ENCODE results near the gene OR10J4. TPM values are rescaled to one million over a fixed set of nuclear protein-coding genes. Genes with fewer than 3 reads are reported as not detected.

Gene OR10J4
- total RNA-seq, result not detected in 2 replicates
- long read RNA-seq, result 0 reads

DNA sequence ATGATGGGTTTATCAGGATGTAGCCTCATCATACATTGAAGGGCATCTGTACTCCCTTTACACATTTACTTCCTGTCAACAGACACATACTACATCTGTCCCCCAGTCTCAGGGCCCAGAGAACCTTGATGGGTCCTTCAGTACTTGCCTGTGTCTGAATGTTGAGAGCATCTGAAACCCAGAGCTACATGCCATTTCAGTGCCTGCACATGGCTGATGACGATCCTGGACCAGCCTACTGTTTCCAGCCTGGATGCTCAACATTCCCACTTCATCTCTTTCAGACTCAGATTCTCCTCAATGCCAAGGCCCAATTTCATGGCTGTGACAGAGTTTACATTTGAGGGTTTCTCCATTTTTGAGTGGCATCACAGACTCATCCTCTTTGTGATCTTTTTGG lies at the start of gene OR10J4:
Gene OR10J4 (plus strand): TSS at position 301 of the 400 bp plus-strand sequence.
- H3K27ac Mint-ChIP-seq, result no peak within 1 kb of the TSS
- peaks cover 37% of the 10 kb centered on the region for H3K9me3 Mint-ChIP-seq (ENCODE audit: low read depth)
- TF ChIP-seq, protein P1, sequence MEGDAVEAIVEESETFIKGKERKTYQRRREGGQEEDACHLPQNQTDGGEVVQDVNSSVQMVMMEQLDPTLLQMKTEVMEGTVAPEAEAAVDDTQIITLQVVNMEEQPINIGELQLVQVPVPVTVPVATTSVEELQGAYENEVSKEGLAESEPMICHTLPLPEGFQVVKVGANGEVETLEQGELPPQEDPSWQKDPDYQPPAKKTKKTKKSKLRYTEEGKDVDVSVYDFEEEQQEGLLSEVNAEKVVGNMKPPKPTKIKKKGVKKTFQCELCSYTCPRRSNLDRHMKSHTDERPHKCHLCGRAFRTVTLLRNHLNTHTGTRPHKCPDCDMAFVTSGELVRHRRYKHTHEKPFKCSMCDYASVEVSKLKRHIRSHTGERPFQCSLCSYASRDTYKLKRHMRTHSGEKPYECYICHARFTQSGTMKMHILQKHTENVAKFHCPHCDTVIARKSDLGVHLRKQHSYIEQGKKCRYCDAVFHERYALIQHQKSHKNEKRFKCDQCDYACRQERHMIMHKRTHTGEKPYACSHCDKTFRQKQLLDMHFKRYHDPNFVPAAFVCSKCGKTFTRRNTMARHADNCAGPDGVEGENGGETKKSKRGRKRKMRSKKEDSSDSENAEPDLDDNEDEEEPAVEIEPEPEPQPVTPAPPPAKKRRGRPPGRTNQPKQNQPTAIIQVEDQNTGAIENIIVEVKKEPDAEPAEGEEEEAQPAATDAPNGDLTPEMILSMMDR (IDR thresholded peaks at IDR 0.05; ENCODE audit: unreplicated experiment), result no peak
- no peaks in the 10 kb centered on the region for H3K27me3 Mint-ChIP-seq
- no peak within 1 kb of the TSS for H3K4me3 Mint-ChIP-seq (ENCODE audit: low read depth)
- DNase-seq (ENCODE audit: low spot score, unreplicated experiment), result no peak
- no peaks in the 10 kb centered on the region for H3K36me3 Mint-ChIP-seq (ENCODE audit: insufficient read depth)
- H3K4me1 Mint-ChIP-seq (ENCODE audit: low read depth), result no peaks in the 10 kb centered on the region

DNA sequence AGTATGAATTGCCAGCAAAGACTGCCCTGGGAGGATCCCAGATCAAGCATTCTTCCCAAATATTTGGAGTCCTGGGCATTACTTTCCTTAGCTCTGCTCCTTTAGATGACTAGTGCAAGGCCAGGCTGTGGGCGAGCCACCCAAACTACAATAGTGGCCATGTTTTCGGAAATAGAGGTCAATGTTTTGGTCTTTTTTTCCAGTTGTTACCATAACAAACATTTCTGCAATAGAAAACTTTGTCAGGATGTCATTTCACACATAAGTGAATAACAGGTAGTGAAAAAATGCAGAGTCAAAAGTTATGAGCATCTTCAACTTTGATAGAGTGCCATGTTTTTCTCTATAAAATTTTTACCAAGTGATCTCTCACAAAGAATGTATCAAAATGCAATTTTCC lies 25.2 kb upstream of the OR10J4 start:
- peaks cover 52% of the 10 kb centered on the region for H3K9me3 Mint-ChIP-seq (ENCODE audit: low read depth)
- DNase-seq (ENCODE audit: low spot score, unreplicated experiment), result no peak
- H3K27ac Mint-ChIP-seq, result no peak overlapping the region
- no peak overlapping the region for H3K4me3 Mint-ChIP-seq (ENCODE audit: low read depth)
- H3K36me3 Mint-ChIP-seq (ENCODE audit: insufficient read depth), result no peaks in the 10 kb centered on the region
- H3K27me3 Mint-ChIP-seq, result no peaks in the 10 kb centered on the region
- no peaks in the 10 kb centered on the region for H3K4me1 Mint-ChIP-seq (ENCODE audit: low read depth)
- TF ChIP-seq, protein P1 (IDR thresholded peaks at IDR 0.05; ENCODE audit: unreplicated experiment), result no peak

DNA sequence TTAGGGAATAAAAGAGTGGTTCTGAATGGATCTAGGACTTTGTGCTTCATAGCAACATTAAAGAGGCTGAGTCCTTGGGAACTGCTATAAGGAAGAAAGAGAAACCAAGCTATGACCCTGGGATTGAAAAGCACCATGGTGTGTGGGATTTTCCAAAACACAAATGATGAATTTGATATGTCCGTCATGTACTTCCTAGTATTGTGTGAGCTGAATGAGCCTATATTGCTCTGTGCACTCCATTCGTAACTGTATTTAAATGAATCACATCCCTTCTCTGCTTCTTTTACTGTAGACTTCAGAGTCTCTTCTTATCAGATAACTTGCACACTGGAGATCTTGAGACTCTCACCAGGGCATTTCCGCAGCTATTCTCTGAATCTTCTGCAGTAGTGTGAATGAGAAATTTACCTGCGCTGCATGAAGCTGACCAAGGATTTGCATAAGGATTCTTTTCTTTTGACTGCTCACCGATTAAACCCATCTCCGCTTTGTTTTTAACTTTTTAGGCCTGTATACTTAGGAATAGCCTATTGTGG lies 23.1 kb upstream of the OR10J4 start:
- Mint-ChIP-seq H3K4me1 (ENCODE audit: low read depth) (no peaks in the 10 kb centered on the region), H3K27ac (no peak overlapping the region), H3K4me3 (ENCODE audit: low read depth) (no peak overlapping the region), H3K36me3 (ENCODE audit: insufficient read depth) (no peaks in the 10 kb centered on the region), H3K27me3 (no peaks in the 10 kb centered on the region), H3K9me3 (ENCODE audit: low read depth) (peaks cover 41% of the 10 kb centered on the region)
- TF ChIP-seq, protein P1 (IDR thresholded peaks at IDR 0.05; ENCODE audit: unreplicated experiment), result no peak
- DNase-seq (ENCODE audit: low spot score, unreplicated experiment), result no peak

DNA sequence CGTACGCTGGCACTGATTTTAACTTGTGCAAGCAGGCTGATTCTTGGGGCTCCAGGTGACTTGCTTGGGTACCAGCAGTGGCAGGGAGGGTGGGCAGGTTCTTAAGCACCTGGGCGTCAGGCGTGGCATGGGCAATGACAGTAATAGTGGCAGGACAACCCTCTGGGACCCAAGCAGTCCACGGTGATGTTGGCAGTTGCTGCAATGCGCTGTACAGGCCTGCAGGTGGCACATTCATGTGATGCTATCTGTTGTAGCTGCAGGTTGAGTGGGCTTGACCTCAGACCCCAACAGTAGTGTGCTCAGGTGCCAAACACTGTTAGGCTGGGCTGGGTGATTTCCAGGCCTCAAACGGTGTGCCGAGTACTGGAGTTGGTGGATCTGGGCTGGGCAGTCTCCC lies 10.2 kb upstream of the OR10J4 start:
- Mint-ChIP-seq H3K36me3 (ENCODE audit: insufficient read depth) (no peaks in the 10 kb centered on the region), H3K9me3 (ENCODE audit: low read depth) (peaks cover 29% of the 10 kb centered on the region), H3K4me3 (ENCODE audit: low read depth) (no peak overlapping the region), H3K27ac (no peak overlapping the region), H3K4me1 (ENCODE audit: low read depth) (no peaks in the 10 kb centered on the region), H3K27me3 (no peaks in the 10 kb centered on the region)
- DNase-seq (ENCODE audit: low spot score, unreplicated experiment), result no peak
- TF ChIP-seq, protein P1 (IDR thresholded peaks at IDR 0.05; ENCODE audit: unreplicated experiment), result peak; percentile 30

DNA sequence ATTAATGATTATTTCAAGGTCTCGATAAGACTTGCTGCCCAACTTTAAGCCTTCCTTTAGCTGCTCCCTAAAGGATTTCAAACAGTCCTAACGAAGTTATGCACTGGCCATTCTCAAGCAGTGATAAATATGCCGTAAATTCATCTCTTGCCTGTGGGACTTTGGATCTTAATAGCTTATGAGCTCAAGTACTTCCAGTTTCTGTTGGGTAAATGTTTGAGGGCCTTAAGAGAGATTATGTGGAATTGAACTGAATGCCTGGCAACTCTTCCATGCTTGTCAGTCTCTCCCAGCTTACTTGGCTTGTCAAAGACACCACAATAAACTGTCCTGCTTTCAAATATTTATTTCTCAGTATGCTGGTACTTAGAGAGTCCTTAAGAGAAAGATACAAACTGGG lies 3.5 kb upstream of the OR10J4 start:
- TF ChIP-seq, protein P1 (IDR thresholded peaks at IDR 0.05; ENCODE audit: unreplicated experiment), result no peak
- H3K27me3 Mint-ChIP-seq, result no peaks in the 10 kb centered on the region
- no peak overlapping the region for H3K4me3 Mint-ChIP-seq (ENCODE audit: low read depth)
- DNase-seq (ENCODE audit: low spot score, unreplicated experiment), result no peak
- H3K27ac Mint-ChIP-seq, result no peak overlapping the region
- H3K4me1 Mint-ChIP-seq (ENCODE audit: low read depth), result no peaks in the 10 kb centered on the region
- H3K9me3 Mint-ChIP-seq (ENCODE audit: low read depth), result peaks cover 29% of the 10 kb centered on the region
- H3K36me3 Mint-ChIP-seq (ENCODE audit: insufficient read depth), result no peaks in the 10 kb centered on the region
